ENCODE measurements around the gene DNAI1. TPM values are rescaled to one million over a fixed set of nuclear protein-coding genes. Genes with fewer than 3 reads are reported as not detected.

DNAI1 gene
- total and polyA plus RNA-seq, 10 of the 15 experiments (the other 5 are each of a cell fraction or from before 2014, with no cell fraction given): not detected

DNA sequence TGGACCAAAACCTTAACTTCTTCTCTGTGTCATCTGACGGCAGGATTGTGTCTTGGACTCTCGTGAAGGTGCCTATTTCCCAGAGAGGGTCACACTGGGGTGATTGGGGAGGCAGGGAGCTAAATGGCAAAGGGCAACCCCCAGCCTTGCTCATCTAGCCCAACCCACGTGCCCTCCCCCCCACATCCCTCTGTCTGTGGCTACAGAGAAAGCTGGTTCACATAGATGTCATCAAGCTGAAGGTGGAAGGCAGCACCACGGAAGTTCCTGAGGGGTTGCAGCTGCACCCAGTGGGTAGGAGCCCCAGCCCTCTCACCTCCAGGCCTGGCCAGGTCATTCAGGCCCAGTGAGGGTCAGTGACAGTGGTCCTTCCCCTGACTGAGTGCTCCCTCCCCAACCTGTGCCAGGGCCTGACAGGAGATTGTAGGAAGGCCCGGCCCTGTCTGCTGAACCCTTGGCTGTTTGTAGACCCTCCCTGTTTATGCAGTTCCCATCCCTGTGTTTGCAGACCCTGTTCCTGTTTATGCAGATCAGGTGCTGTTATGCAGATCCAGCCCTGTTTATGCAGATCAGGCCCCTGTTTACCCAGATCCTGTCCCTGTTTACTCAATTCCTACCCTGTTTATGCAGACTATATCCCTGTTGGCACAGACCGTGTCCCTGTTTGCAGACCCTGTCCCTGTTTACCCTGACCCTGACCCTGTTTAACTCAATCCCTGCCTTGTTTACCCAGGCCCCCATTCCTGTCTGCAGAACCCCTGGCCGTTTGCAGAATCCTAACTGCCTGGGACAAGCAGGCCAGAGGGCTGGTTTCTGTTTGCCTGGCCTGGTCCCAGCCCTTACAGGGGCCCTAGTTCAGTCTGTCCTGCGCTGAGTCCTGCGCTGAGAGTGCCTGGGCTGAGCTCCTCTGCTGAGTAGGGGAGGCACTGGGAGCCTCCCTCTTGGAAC is 53.8 kb downstream of the DNAI1 start:
- no peak for TF ChIP-seq HCFC1 (IDR thresholded peaks at IDR 0.05; ENCODE audit: low read length)
- no peak for TF ChIP-seq NRF1 (conservative IDR thresholded peaks at IDR 0.05; ENCODE audit: low read depth, low read length)
- TF ChIP-seq, protein P1, sequence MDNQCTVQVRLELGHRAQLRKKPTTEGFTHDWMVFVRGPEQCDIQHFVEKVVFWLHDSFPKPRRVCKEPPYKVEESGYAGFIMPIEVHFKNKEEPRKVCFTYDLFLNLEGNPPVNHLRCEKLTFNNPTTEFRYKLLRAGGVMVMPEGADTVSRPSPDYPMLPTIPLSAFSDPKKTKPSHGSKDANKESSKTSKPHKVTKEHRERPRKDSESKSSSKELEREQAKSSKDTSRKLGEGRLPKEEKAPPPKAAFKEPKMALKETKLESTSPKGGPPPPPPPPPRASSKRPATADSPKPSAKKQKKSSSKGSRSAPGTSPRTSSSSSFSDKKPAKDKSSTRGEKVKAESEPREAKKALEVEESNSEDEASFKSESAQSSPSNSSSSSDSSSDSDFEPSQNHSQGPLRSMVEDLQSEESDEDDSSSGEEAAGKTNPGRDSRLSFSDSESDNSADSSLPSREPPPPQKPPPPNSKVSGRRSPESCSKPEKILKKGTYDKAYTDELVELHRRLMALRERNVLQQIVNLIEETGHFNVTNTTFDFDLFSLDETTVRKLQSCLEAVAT (IDR thresholded peaks at IDR 0.05): no peak
- no peak for TF ChIP-seq RUNX3 (IDR thresholded peaks at IDR 0.05; ENCODE audit: low read length)
- no peak for TF ChIP-seq MEF2B (IDR thresholded peaks at IDR 0.05; ENCODE audit: partially characterized antibody, poor library complexity, severe bottlenecking)
- TF ChIP-seq, protein P2, sequence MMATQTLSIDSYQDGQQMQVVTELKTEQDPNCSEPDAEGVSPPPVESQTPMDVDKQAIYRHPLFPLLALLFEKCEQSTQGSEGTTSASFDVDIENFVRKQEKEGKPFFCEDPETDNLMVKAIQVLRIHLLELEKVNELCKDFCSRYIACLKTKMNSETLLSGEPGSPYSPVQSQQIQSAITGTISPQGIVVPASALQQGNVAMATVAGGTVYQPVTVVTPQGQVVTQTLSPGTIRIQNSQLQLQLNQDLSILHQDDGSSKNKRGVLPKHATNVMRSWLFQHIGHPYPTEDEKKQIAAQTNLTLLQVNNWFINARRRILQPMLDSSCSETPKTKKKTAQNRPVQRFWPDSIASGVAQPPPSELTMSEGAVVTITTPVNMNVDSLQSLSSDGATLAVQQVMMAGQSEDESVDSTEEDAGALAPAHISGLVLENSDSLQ (IDR thresholded peaks at IDR 0.05): no peak
- TF ChIP-seq, protein P3, sequence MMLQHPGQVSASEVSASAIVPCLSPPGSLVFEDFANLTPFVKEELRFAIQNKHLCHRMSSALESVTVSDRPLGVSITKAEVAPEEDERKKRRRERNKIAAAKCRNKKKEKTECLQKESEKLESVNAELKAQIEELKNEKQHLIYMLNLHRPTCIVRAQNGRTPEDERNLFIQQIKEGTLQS (IDR thresholded peaks at IDR 0.05; ENCODE audit: borderline replicate concordance, extremely low read depth, low read depth, low read length): no peak
- no peak for TF ChIP-seq ZNF384 (IDR thresholded peaks at IDR 0.05; ENCODE audit: borderline replicate concordance, low read depth, low read length)
- TF ChIP-seq, protein P4, sequence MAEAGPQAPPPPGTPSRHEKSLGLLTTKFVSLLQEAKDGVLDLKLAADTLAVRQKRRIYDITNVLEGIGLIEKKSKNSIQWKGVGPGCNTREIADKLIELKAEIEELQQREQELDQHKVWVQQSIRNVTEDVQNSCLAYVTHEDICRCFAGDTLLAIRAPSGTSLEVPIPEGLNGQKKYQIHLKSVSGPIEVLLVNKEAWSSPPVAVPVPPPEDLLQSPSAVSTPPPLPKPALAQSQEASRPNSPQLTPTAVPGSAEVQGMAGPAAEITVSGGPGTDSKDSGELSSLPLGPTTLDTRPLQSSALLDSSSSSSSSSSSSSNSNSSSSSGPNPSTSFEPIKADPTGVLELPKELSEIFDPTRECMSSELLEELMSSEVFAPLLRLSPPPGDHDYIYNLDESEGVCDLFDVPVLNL (IDR thresholded peaks at IDR 0.05; ENCODE audit: low read depth, low read length): no peak
- TF ChIP-seq, protein P5, sequence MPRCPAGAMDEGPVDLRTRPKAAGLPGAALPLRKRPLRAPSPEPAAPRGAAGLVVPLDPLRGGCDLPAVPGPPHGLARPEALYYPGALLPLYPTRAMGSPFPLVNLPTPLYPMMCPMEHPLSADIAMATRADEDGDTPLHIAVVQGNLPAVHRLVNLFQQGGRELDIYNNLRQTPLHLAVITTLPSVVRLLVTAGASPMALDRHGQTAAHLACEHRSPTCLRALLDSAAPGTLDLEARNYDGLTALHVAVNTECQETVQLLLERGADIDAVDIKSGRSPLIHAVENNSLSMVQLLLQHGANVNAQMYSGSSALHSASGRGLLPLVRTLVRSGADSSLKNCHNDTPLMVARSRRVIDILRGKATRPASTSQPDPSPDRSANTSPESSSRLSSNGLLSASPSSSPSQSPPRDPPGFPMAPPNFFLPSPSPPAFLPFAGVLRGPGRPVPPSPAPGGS (IDR thresholded peaks at IDR 0.05; ENCODE audit: borderline replicate concordance, insufficient read depth, low read depth, low read length, poor library complexity, severe bottlenecking): no peak
- TF ChIP-seq MTA2 (IDR thresholded peaks at IDR 0.05; ENCODE audit: low read depth): no peak
- no peak for TF ChIP-seq BACH1 (IDR thresholded peaks at IDR 0.05; ENCODE audit: borderline replicate concordance)
- TF ChIP-seq SUPT20H (IDR thresholded peaks at IDR 0.05; ENCODE audit: borderline replicate concordance, control insufficient read depth, low read depth, low read length): no peak
- TF ChIP-seq ZNF207 (IDR thresholded peaks at IDR 0.05; ENCODE audit: borderline replicate concordance): no peak
- no peaks in the 10 kb centered on the region for H3K4me1 ChIP-seq (ENCODE audit: control insufficient read depth, insufficient read depth, low read length)
- H3K79me2 ChIP-seq (ENCODE audit: control insufficient read depth, insufficient read depth, low read length): no peaks in the 10 kb centered on the region
- RAD21 ChIA-PET (ENCODE audit: unreplicated experiment): no interaction called here
- H3K4me2 ChIP-seq (ENCODE audit: control insufficient read depth, insufficient read depth): no peak overlapping the region
- in situ Hi-C loops (cut with MboI) (no loop called here), intact Hi-C loops (cut with micrococcal nuclease; ENCODE audit: unreplicated experiment) (no loop called here)
- H3K27me3 ChIP-seq (replicated peaks in 1 of 2; ENCODE audit: control insufficient read depth in 2 of 2, insufficient read depth in 2 of 2, low read length in 1 of 2): peaks cover 5 to 17% of the 10 kb centered on the region in 2 experiments; a peak in 3 of 4 replicates
- CTCF ChIA-PET: interaction anchor here (0.8 to 1.4 kb wide), 3 partner anchors 33 to 109 kb away, joined by 3 to 5 read pairs (median 5); no protein-coding TSS in a partner anchor
- no peak overlapping the region for H3K27ac ChIP-seq (ENCODE audit: control insufficient read depth, insufficient read depth)
- 27% methylated on average over 9 of the region's 9 CpGs for WGBS (ENCODE audit: insufficient coverage, insufficient replicate concordance, low lambda C conversion rate, missing lambda C conversion rate)
- H4K20me1 ChIP-seq (ENCODE audit: control insufficient read depth, insufficient read depth): no peaks in the 10 kb centered on the region
- H3K9ac ChIP-seq (ENCODE audit: control insufficient read depth, insufficient read depth, low read length): no peak overlapping the region
- 0 out of 3 replicates have a peak, but pooled peaks have one; percentile 34 for ATAC-seq
- no peak for DNase-seq (ENCODE audit: low read depth, low spot score)
- no peak overlapping the region for H2AFZ ChIP-seq (ENCODE audit: control insufficient read depth, low read depth, low read length)
- no peaks in the 10 kb centered on the region for H3K36me3 ChIP-seq (ENCODE audit: control insufficient read depth in 2 of 2, insufficient read depth in 2 of 2, low read length in 1 of 2)
- no TSS peak for BruUV-seq (replicated peaks)
- no peak for FAIRE-seq
- no peak overlapping the region for H3K4me3 ChIP-seq
- H3K9me3 ChIP-seq (replicated peaks; ENCODE audit: control insufficient read depth, insufficient read depth, low read length): no peaks in the 10 kb centered on the region
- SMC1A ChIA-PET (ENCODE audit: uncharacterized antibody, unreplicated experiment): interaction anchor here (1.4 kb wide), 1 partner anchor 108 kb away, joined by 3 read pairs; no protein-coding TSS in a partner anchor
- POLR2A ChIA-PET: no interaction called here

Measured in GM12878 (cell line).